Medulla oblongata (tissue), 1 donor: ENCODE results near the gene CLBA1.
A peak's percentile ranks its signal among the peaks of the same experiment; 100 is the strongest.

ENCODE experiments used
- DNase-seq: peaks from one replicate; pipeline ENCODE4 v3.0.0-alpha.2; 2015; ENCODE audit errors: extremely low spot score

Gene CLBA1

GRCh38 chr14:105005329-105005928, 19.8 kb downstream of the CLBA1 start:
- no peak for DNase-seq

GRCh38 chr14:105005929-105006830, 20.6 kb downstream of the CLBA1 start:
- no peak for DNase-seq

- DNase-seq: no peak
Measured at GRCh38 chr14:105006831-105007592, 21.4 kb downstream of the CLBA1 start.

- DNase-seq: no peak
Measured at GRCh38 chr14:105007593-105008264, 22.1 kb downstream of the CLBA1 start.

GRCh38 chr14:105010106-105010505, 24.5 kb downstream of the CLBA1 start:
- DNase-seq: no peak

- DNase-seq: no peak
Measured at GRCh38 chr14:105010891-105011291, 25.3 kb downstream of the CLBA1 start.

GRCh38 chr14:105011312-105011990, 25.9 kb downstream of the CLBA1 start:
- no peak for DNase-seq

- no peak for DNase-seq
Measured at GRCh38 chr14:105012171-105012985, 26.8 kb downstream of the CLBA1 start.

- peak; percentile 47 for DNase-seq
Measured at GRCh38 chr14:105013150-105013785, 27.7 kb downstream of the CLBA1 start.

- no peak for DNase-seq
Measured at GRCh38 chr14:105014032-105014431, 28.4 kb downstream of the CLBA1 start.

- no peak for DNase-seq
Measured at GRCh38 chr14:105014631-105015030, 29.0 kb downstream of the CLBA1 start.

- no peak for DNase-seq
Measured at GRCh38 chr14:105015242-105015641, 29.7 kb downstream of the CLBA1 start.

- DNase-seq: no peak
Measured at GRCh38 chr14:105015905-105016304, 30.3 kb downstream of the CLBA1 start.

GRCh38 chr14:105018414-105018813, 32.8 kb downstream of the CLBA1 start:
- no peak for DNase-seq

- no peak for DNase-seq
Measured at GRCh38 chr14:105019861-105020814, 34.5 kb downstream of the CLBA1 start.

- DNase-seq: peak; percentile 98
Measured at GRCh38 chr14:105020815-105021655, 35.4 kb downstream of the CLBA1 start, which contains the start of gene CDCA4. Gene CDCA4, minus strand, starts transcription at chr14:105021083. Its CDS starts 9,154 bp downstream, at chr14:105011929.

- no peak for DNase-seq
Measured at GRCh38 chr14:105021656-105022275, 36.2 kb downstream of the CLBA1 start.
